Measurements from ENCODE around the gene PRCD.

DNA sequence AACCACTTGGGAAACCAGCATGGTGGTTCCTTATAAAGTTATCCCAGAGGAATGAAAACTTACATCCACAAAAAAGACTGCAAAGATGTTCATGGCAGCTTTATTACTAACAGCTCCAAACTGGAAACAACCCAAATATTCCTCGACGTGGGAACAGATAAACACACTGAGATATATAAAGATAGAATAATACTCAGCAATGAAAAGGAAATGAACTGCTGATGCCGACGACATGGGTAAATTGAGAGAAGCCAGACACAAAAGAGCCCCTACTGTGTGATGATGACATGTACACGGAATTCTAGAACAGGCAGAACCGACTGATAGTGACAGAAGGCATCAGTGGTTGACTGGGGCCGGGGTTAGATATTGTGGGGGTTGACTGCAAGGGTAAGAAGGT is 9.7 kb downstream of the PRCD start:
- TF ChIP-seq POLR2A (IDR thresholded peaks at IDR 0.05) (no peak), POLR2AphosphoS5 (IDR thresholded peaks at IDR 0.05) (no peak), EP300 (IDR thresholded peaks at IDR 0.05) (no peak)
- TF ChIP-seq, protein P1, sequence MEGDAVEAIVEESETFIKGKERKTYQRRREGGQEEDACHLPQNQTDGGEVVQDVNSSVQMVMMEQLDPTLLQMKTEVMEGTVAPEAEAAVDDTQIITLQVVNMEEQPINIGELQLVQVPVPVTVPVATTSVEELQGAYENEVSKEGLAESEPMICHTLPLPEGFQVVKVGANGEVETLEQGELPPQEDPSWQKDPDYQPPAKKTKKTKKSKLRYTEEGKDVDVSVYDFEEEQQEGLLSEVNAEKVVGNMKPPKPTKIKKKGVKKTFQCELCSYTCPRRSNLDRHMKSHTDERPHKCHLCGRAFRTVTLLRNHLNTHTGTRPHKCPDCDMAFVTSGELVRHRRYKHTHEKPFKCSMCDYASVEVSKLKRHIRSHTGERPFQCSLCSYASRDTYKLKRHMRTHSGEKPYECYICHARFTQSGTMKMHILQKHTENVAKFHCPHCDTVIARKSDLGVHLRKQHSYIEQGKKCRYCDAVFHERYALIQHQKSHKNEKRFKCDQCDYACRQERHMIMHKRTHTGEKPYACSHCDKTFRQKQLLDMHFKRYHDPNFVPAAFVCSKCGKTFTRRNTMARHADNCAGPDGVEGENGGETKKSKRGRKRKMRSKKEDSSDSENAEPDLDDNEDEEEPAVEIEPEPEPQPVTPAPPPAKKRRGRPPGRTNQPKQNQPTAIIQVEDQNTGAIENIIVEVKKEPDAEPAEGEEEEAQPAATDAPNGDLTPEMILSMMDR (IDR thresholded peaks at IDR 0.05), result no peak
